ENCODE results near the gene UBR3. TPM values are rescaled to one million over a fixed set of nuclear protein-coding genes. Genes with fewer than 3 reads are reported as not detected.

UBR3 gene
- total RNA-seq, 3 donors from 2014 or later (not counting 1 experiment from before 2014, with no cell fraction given), result 40.8 to 54.5 (median 41.0) TPM

- H3K4me1 Mint-ChIP-seq, result no peaks in the 10 kb centered on the region
- no peaks in the 10 kb centered on the region for H3K4me1 ChIP-seq (ENCODE audit: control insufficient read depth, insufficient read depth, low read length)
- DNase-seq (peak in 1 of 2 donors; percentile 33), ATAC-seq (no peak)
- no peak overlapping the region for H3K4me3 Mint-ChIP-seq
- H3K27me3 ChIP-seq (ENCODE audit: control insufficient read depth, insufficient read depth, low read length), result no peaks in the 10 kb centered on the region
- no peaks in the 10 kb centered on the region for H3K9me3 Mint-ChIP-seq
- H3K4me3 ChIP-seq (ENCODE audit: low read length), result no peak overlapping the region
- H3K36me3 Mint-ChIP-seq, result no peaks in the 10 kb centered on the region
- intact Hi-C loops (cut with micrococcal nuclease), result no loop called here
- no peak overlapping the region for H3K27ac Mint-ChIP-seq
- H3K36me3 ChIP-seq (ENCODE audit: control insufficient read depth, insufficient read depth, low read length), result peaks cover 2% of the 10 kb centered on the region
- no peaks in the 10 kb centered on the region for H3K9me3 ChIP-seq (ENCODE audit: control insufficient read depth, insufficient read depth, low read length)
- H3K27me3 Mint-ChIP-seq (ENCODE audit: low read depth in 2 of 2), result no peaks in the 10 kb centered on the region
- TF ChIP-seq CTCF (IDR thresholded peaks at IDR 0.05), result no peak
- H3K27ac ChIP-seq (ENCODE audit: low read length), result no peak overlapping the region
Measured at GRCh38 chr2:169877398-169877797, 50.1 kb downstream of the UBR3 start.

GRCh38 chr2:169887120-169887519 is 59.9 kb downstream of the UBR3 start:
- Mint-ChIP-seq H3K9me3 (no peaks in the 10 kb centered on the region), H3K36me3 (no peaks in the 10 kb centered on the region), H3K4me3 (no peak overlapping the region), H3K4me1 (peaks cover 4 to 7% of the 10 kb centered on the region in 2 donors), H3K27ac (no peak overlapping the region), H3K27me3 (ENCODE audit: low read depth in 2 of 2) (no peaks in the 10 kb centered on the region)
- no peak overlapping the region for H3K27ac ChIP-seq (ENCODE audit: low read length)
- no peaks in the 10 kb centered on the region for H3K27me3 ChIP-seq (ENCODE audit: control insufficient read depth, insufficient read depth, low read length)
- WGBS (ENCODE audit: insufficient coverage), result no CpG with 5 or more reads among the region's 1 CpG
- H3K36me3 ChIP-seq (ENCODE audit: control insufficient read depth, insufficient read depth, low read length), result no peaks in the 10 kb centered on the region
- no peak overlapping the region for H3K4me3 ChIP-seq (ENCODE audit: low read length)
- DNase-seq, result no peak
- H3K4me1 ChIP-seq (ENCODE audit: control insufficient read depth, insufficient read depth, low read length), result no peaks in the 10 kb centered on the region
- TF ChIP-seq CTCF (IDR thresholded peaks at IDR 0.05), result no peak
- intact Hi-C loops (cut with micrococcal nuclease), result no loop called here
- no peak for ATAC-seq
- no peaks in the 10 kb centered on the region for H3K9me3 ChIP-seq (ENCODE audit: control insufficient read depth, insufficient read depth, low read length)

- DNase-seq (no peak), ATAC-seq (no peak)
- intact Hi-C loops (cut with micrococcal nuclease), result no loop called here
- no peak for TF ChIP-seq CTCF (IDR thresholded peaks at IDR 0.05)
- no peak overlapping the region for H3K4me3 ChIP-seq (ENCODE audit: low read length)
- no peaks in the 10 kb centered on the region for H3K27me3 ChIP-seq (ENCODE audit: control insufficient read depth, insufficient read depth, low read length)
- peaks cover 8% of the 10 kb centered on the region for H3K36me3 ChIP-seq (ENCODE audit: control insufficient read depth, insufficient read depth, low read length)
- Mint-ChIP-seq H3K36me3 (peaks cover 9% of the 10 kb centered on the region), H3K27ac (no peak overlapping the region), H3K9me3 (no peaks in the 10 kb centered on the region), H3K27me3 (ENCODE audit: low read depth in 2 of 2) (no peaks in the 10 kb centered on the region), H3K4me3 (no peak overlapping the region), H3K4me1 (peaks cover 3 to 5% of the 10 kb centered on the region in 2 donors)
- WGBS (ENCODE audit: insufficient coverage), result 89% methylated on average over 2 of the region's 3 CpGs
- H3K27ac ChIP-seq (ENCODE audit: low read length), result no peak overlapping the region
- H3K9me3 ChIP-seq (ENCODE audit: control insufficient read depth, insufficient read depth, low read length), result no peaks in the 10 kb centered on the region
- H3K4me1 ChIP-seq (ENCODE audit: control insufficient read depth, insufficient read depth, low read length), result no peaks in the 10 kb centered on the region
Measured at GRCh38 chr2:169891593-169892298, 64.5 kb downstream of the UBR3 start.

GRCh38 chr2:169892951-169893350 is 65.7 kb downstream of the UBR3 start:
- DNase-seq, result no peak
- no peak for TF ChIP-seq CTCF (IDR thresholded peaks at IDR 0.05)
- intact Hi-C loops (cut with micrococcal nuclease), result no loop called here
- H3K4me1 ChIP-seq (ENCODE audit: control insufficient read depth, insufficient read depth, low read length), result no peaks in the 10 kb centered on the region
- no peaks in the 10 kb centered on the region for H3K27me3 ChIP-seq (ENCODE audit: control insufficient read depth, insufficient read depth, low read length)
- no peaks in the 10 kb centered on the region for H3K9me3 Mint-ChIP-seq
- H3K9me3 ChIP-seq (ENCODE audit: control insufficient read depth, insufficient read depth, low read length), result no peaks in the 10 kb centered on the region
- peaks cover 9% of the 10 kb centered on the region for H3K36me3 Mint-ChIP-seq
- no peak overlapping the region for H3K4me3 ChIP-seq (ENCODE audit: low read length)
- no peak overlapping the region for H3K4me3 Mint-ChIP-seq
- H3K27me3 Mint-ChIP-seq (ENCODE audit: low read depth in 2 of 2), result no peaks in the 10 kb centered on the region
- WGBS (ENCODE audit: insufficient coverage), result no CpG with 5 or more reads among the region's 1 CpG
- H3K4me1 Mint-ChIP-seq, result no peaks in the 10 kb centered on the region
- ATAC-seq, result no peak
- H3K27ac Mint-ChIP-seq, result peak overlapping the region in 1 of 2 donors; percentile 38
- peaks cover 12% of the 10 kb centered on the region for H3K36me3 ChIP-seq (ENCODE audit: control insufficient read depth, insufficient read depth, low read length)
- no peak overlapping the region for H3K27ac ChIP-seq (ENCODE audit: low read length)

Data from natural killer cell (primary cell).